K562 (cell line): ENCODE data around the gene JADE2. TPM values are rescaled to one million over a fixed set of nuclear protein-coding genes. Genes with fewer than 3 reads are reported as not detected.
A peak's percentile ranks its signal among the peaks of the same experiment; 100 is the strongest.

ENCODE experiments used
- BHLHE40 ChIP-seq: IDR thresholded peaks from 2 replicates; pipeline ENCODE4 v1.6.1; 2011; ENCODE audit warnings: low read length, improper control_type of control experiment
- BRD4 ChIP-seq: fragments of 200-600 bp; sonication (generic); IDR thresholded peaks from 2 replicates; pipeline ENCODE4 v1.6.1; 2017; ENCODE audit warnings: inconsistent platforms
- E2F1 ChIP-seq: sonication (generic); formaldehyde crosslinking; IDR thresholded peaks from 2 replicates; pipeline ENCODE4 v1.8.1; 2023; ENCODE audit warnings: mild to moderate bottlenecking, missing genetic modification reagents, moderate library complexity
- ETV6 ChIP-seq, 3 experiments: fragments of 150-350 bp in 1 of 3; sonication (generic) in 1 of 3; formaldehyde crosslinking in 1 of 3; IDR thresholded peaks; 2 replicates each; pipeline versions ENCODE4 v1.6.1 to v1.8.0; 2014 to 2022; ENCODE audit warnings: borderline replicate concordance in 2 of 3, low read depth in 2 of 3, antibody characterized with exemption in 1 of 3, low read length in 1 of 3, mild to moderate bottlenecking in 1 of 3, missing genetic modification reagents in 1 of 3
- HDAC6 ChIP-seq: IDR thresholded peaks from 2 replicates; pipeline ENCODE4 v1.6.1; 2012; ENCODE audit warnings: low read depth, mild to moderate bottlenecking, control low read depth, inconsistent platforms, low read length, moderate library complexity
- HDGF ChIP-seq: fragments of 450-650 bp; IDR thresholded peaks from 2 replicates; pipeline ENCODE4 v1.6.1; 2016
- HNRNPH1 ChIP-seq: fragments of 200-400 bp; formaldehyde crosslinking; optimal IDR thresholded peaks from 2 replicates; pipeline ENCODE3; 2017; ENCODE audit warnings: low read depth, mild to moderate bottlenecking, low read length, moderate library complexity
- MECOM ChIP-seq: fragments of 250-450 bp; sonication (Bioruptor Pico); IDR thresholded peaks from 2 replicates; pipeline ENCODE4 v1.8.0; 2022; ENCODE audit warnings: inconsistent platforms
- MIER1 ChIP-seq: fragments of 450-650 bp; IDR thresholded peaks from 2 replicates; pipeline ENCODE4 v1.6.1; 2016; ENCODE audit warnings: antibody characterized with exemption, mild to moderate bottlenecking, low read depth
- MTA3 ChIP-seq: fragments of 450-650 bp; formaldehyde crosslinking; IDR thresholded peaks from 2 replicates; pipeline ENCODE4 v1.6.1; 2017; ENCODE audit warnings: mild to moderate bottlenecking, borderline replicate concordance
- NCOA4 ChIP-seq: fragments of 450-650 bp; IDR thresholded peaks from 2 replicates; pipeline ENCODE4 v1.6.1; 2018; ENCODE audit warnings: mild to moderate bottlenecking; ENCODE audit not compliant: partially characterized antibody
- PPARD ChIP-seq: fragments of 250-450 bp; sonication (Bioruptor Pico); IDR thresholded peaks from 2 replicates; pipeline ENCODE4 v1.8.0; 2022; ENCODE audit warnings: inconsistent platforms, mild to moderate bottlenecking, moderate library complexity
- RBM17 ChIP-seq: fragments of 200-400 bp; formaldehyde crosslinking; IDR thresholded peaks from 2 replicates; pipeline ENCODE4 v1.6.1; 2017; ENCODE audit warnings: low read depth, mild to moderate bottlenecking, low read length, borderline replicate concordance
- RCOR1 ChIP-seq, 2 experiments: IDR thresholded peaks; 2 replicates each; pipeline ENCODE4 v1.6.1; 2012; ENCODE audit warnings: low read depth in 2 of 2, low read length in 2 of 2, borderline replicate concordance in 1 of 2, improper control_type of control experiment in 1 of 2
- SMARCA4 ChIP-seq: fragments of 450-650 bp; IDR thresholded peaks from 2 replicates; pipeline ENCODE4 v1.6.1; 2016
- USF2 ChIP-seq: sonication (generic); formaldehyde crosslinking; IDR thresholded peaks from 2 replicates; pipeline ENCODE4 v1.5.0; 2020; ENCODE audit warnings: missing genetic modification reagents
- ZBTB1 ChIP-seq: sonication (generic); formaldehyde crosslinking; IDR thresholded peaks from 2 replicates; pipeline ENCODE4 v1.8.1; 2023; ENCODE audit warnings: missing genetic modification reagents, low read depth, mild to moderate bottlenecking, borderline replicate concordance
- ZBTB17 ChIP-seq: fragments of 450-650 bp; formaldehyde crosslinking; IDR thresholded peaks from 2 replicates; pipeline ENCODE4 v1.4.0; 2020; ENCODE audit warnings: mild to moderate bottlenecking
- ZNF24 ChIP-seq: fragments of 450-650 bp; IDR thresholded peaks from 2 replicates; pipeline ENCODE4 v1.6.1; 2016
- ZNF41 ChIP-seq: fragments of 250-450 bp; sonication (Bioruptor Pico); conservative IDR thresholded peaks from 2 replicates; pipeline ENCODE4 v1.4.0; 2020; ENCODE audit warnings: mild to moderate bottlenecking
- ZNF449 ChIP-seq: fragments of 250-450 bp; sonication (Bioruptor Pico); IDR thresholded peaks from 2 replicates; pipeline ENCODE4 v1.8.0; 2022; ENCODE audit warnings: moderate library complexity, mild to moderate bottlenecking, inconsistent platforms
- ZNF561 ChIP-seq: fragments of 450-650 bp; formaldehyde crosslinking; conservative IDR thresholded peaks from 2 replicates; pipeline ENCODE4 v1.4.0; 2020; ENCODE audit warnings: mild to moderate bottlenecking, moderate library complexity
- ZNF668 ChIP-seq: fragments of 250-450 bp; sonication (Bioruptor Pico); IDR thresholded peaks from 2 replicates; pipeline ENCODE4 v1.8.0; 2022; ENCODE audit warnings: mild to moderate bottlenecking, inconsistent platforms
- ZNF79 ChIP-seq: fragments of 250-450 bp; sonication (Bioruptor Pico); IDR thresholded peaks from 2 replicates; pipeline ENCODE4 v1.4.0; 2020; ENCODE audit warnings: low read depth, mild to moderate bottlenecking, moderate library complexity
- polyA plus RNA-seq, 8 experiments: library from polyadenylated mRNA; depleted of rRNA in 4 of 8; stranded (reverse) in 5 of 8; unstranded in 3 of 8; fragments of >200 nt; fragmentation: Nextera tagmentation in 2 of 8; fragmentation: Illumina TruSeq in 1 of 8; extraction: Ambion mirVana in 2 of 8; extraction: Trizol in 1 of 8; gene quantifications; 2 replicates each; pipeline versions ENCODE4 v1.2.1 to v1.2.3, GENCODE V29; 2011 to 2014; ENCODE audit warnings: inconsistent platforms in 1 of 8, missing spikeins in 1 of 8
- total RNA-seq, 7 experiments: library from RNA; depleted of rRNA in 6 of 7; stranded (reverse); fragments of >200 nt in 6 of 7; fragmentation: Illumina TruSeq in 2 of 7; extraction: Trizol in 2 of 7; gene quantifications; 2 replicates each; pipeline versions ENCODE4 v1.2.1 to v1.2.3, GENCODE V29; 2011 to 2021; ENCODE audit warnings: low replicate concordance in 1 of 7
- TF ChIP-seq, protein P1 (sequence below): fragments of 450-650 bp; formaldehyde crosslinking; IDR thresholded peaks from 2 replicates; pipeline ENCODE4 v1.4.0; 2020; ENCODE audit warnings: mild to moderate bottlenecking, moderate library complexity

The JADE2 gene
- total and polyA plus RNA-seq, 9 of the 15 experiments (the other 6 are each of a cell fraction or from before 2014, with no cell fraction given): 0.50 to 23.3 (median 9.1) TPM

GRCh38 chr5:134524826-134525682, at the start of gene JADE2 (continued):
- TF ChIP-seq ETV6 (IDR thresholded peaks at IDR 0.05; ENCODE audit: borderline replicate concordance in 1 of 2, low read depth in 2 of 2, low read length in 1 of 2) (no peak), ETV6 (CRISPR knock-in tag; IDR thresholded peaks at IDR 0.05; ENCODE audit: borderline replicate concordance) (no peak), ZNF449 (CRISPR knock-in tag) (no peak), HDAC6 (no peak), NCOA4 (no peak), ZNF41 (CRISPR knock-in tag) (no peak), E2F1 (no peak), ZNF79 (CRISPR knock-in tag) (no peak), ZNF561 (CRISPR knock-in tag) (no peak), MIER1 (no peak), BRD4 (peak; percentile 93; the same call in 1 of the 2 replicates), ZBTB17 (CRISPR knock-in tag) (no peak), MTA3 (no peak), HNRNPH1 (no peak), ZNF24 (no peak), ZBTB1 (CRISPR knock-in tag) (no peak), RBM17 (no peak), BHLHE40 (no peak), RCOR1 (IDR thresholded peaks at IDR 0.05; ENCODE audit: borderline replicate concordance in 1 of 2, low read depth in 2 of 2, low read length in 2 of 2) (no peak), PPARD (CRISPR knock-in tag) (no peak), MECOM (CRISPR knock-in tag) (no peak), SMARCA4 (no peak), USF2 (CRISPR knock-in tag) (no peak), HDGF (no peak), ZNF668 (no peak)
- TF ChIP-seq, protein P1, sequence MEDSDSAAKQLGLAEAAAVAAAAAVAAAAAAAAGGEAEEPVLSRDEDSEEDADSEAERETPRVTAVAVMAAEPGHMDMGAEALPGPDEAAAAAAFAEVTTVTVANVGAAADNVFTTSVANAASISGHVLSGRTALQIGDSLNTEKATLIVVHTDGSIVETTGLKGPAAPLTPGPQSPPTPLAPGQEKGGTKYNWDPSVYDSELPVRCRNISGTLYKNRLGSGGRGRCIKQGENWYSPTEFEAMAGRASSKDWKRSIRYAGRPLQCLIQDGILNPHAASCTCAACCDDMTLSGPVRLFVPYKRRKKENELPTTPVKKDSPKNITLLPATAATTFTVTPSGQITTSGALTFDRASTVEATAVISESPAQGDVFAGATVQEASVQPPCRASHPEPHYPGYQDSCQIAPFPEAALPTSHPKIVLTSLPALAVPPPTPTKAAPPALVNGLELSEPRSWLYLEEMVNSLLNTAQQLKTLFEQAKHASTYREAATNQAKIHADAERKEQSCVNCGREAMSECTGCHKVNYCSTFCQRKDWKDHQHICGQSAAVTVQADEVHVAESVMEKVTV (CRISPR knock-in tag): no peak
